HG03097 (cell line): Measurements from ENCODE around the gene CEBPE.

Experiments
- ATAC-seq: cut with Tn5 transposase; IDR thresholded peaks from one replicate; pipeline ENCODE4 v1.9.1; 2021; ENCODE audit not compliant: unreplicated experiment, low FRiP score

CEBPE gene

GRCh38 chr14:23104591-23105347 lies 14.3 kb downstream of the CEBPE start, which contains the start of gene CIROP:
Gene CIROP (minus strand): TSS chr14:23104989. CDS start chr14:23104920, 69 bp downstream.
- ATAC-seq, result no peak

DNA sequence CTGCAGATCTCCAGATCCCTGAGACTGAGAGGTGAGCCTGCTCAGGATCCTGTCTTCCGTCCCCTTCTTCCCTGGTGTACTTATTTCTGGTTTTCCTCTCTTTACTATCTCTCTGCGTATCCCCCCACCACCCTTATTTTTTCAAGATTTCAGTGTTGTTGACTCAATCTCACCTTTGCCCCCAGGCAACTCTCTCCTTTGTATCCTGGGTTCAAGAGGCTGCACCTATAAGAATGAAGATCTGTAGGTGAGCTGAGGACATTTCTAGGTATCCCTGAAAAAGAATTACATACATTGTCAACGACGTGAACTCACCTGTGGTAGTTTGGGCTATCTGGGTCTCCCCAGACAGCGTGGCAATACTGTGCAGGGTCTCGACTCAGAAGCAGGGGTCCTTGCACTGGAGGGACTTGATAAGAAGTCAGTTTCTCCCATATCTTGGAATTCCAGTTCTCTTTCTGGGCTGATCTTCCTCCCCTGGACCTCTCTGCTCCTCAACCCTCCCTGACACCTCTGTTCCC lies 14.9 kb downstream of the CEBPE start:
- no peak for ATAC-seq

GRCh38 chr14:23103581-23103980 lies 15.5 kb downstream of the CEBPE start:
- ATAC-seq, result no peak

- ATAC-seq, result no peak
Measured at GRCh38 chr14:23102801-23103200, 16.3 kb downstream of the CEBPE start.

- no peak for ATAC-seq
Measured at GRCh38 chr14:23101986-23102625, 16.9 kb downstream of the CEBPE start.

GRCh38 chr14:23101213-23101970 lies 17.7 kb downstream of the CEBPE start:
- no peak for ATAC-seq

- ATAC-seq, result no peak
Measured at GRCh38 chr14:23099212-23099861, 19.7 kb downstream of the CEBPE start.

DNA sequence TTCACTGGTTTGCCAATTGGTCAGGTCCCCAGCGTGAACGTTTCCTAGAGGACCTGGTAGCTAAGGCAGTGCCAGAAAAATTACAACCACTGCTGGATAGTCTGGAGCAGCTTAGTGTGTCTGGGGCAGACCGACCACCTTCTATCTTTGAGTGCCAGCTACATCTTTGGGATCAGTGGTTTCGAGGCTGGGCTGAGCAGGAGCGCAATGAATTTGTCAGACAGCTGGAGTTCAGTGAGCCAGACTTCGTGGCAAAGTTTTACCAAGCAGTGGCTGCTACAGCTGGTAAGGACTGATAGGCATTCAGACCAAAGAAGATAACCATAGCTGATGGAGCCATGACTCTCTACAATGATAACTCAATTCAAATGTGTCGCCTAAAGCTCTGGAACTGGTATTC lies 21.3 kb downstream of the CEBPE start:
- ATAC-seq, result no peak

- peak; percentile 92 for ATAC-seq
Measured at GRCh38 chr14:23095196-23096108, 23.6 kb downstream of the CEBPE start, which contains the start of gene C14orf119. Gene C14orf119 (plus strand): TSS chr14:23095505. CDS start chr14:23097659, 2,154 bp downstream.

- ATAC-seq, result peak; percentile 35
Measured at GRCh38 chr14:23094666-23095195, 24.3 kb downstream of the CEBPE start, which contains the start of gene ACIN1. Gene ACIN1 (minus strand): TSS chr14:23095136. CDS start chr14:23095112, 24 bp downstream.

GRCh38 chr14:23093991-23094665 lies 24.9 kb downstream of the CEBPE start:
- no peak for ATAC-seq

DNA sequence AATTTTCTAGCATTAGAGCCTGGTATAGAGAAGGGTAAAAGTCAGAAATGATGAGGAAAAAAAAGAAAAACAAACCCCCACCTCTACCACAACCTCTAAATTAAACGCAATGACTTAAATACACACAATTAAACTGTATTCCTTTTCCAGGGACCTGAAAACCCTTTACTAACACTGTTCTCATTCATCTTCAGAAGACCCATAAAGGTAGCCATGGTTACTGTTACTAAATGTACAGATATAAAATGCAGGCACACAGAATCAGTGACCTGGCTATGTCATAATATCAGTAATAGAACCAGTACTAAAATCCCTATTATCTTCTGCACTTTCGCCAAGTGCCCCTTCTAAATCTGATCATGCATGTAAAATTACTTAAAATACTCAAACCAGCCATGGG lies 25.5 kb downstream of the CEBPE start:
- no peak for ATAC-seq

DNA sequence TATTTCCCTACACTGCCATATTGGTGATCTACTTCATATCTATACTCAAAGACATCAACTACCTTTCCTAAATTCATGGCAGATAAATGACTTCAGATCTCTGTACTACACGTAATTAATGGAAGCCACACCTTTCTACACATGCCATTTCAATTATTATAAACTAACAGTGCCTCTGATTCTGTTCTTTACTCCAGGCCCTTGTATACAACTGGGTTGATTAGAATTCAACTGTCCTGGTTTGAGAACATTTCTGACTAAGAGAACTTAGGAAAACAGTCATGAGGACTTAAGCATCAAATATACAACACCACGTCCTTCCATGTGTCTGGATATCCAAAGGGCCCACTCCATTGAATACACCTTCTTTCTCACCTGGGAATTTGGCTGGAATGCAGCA lies 26.0 kb downstream of the CEBPE start:
- ATAC-seq, result no peak

DNA sequence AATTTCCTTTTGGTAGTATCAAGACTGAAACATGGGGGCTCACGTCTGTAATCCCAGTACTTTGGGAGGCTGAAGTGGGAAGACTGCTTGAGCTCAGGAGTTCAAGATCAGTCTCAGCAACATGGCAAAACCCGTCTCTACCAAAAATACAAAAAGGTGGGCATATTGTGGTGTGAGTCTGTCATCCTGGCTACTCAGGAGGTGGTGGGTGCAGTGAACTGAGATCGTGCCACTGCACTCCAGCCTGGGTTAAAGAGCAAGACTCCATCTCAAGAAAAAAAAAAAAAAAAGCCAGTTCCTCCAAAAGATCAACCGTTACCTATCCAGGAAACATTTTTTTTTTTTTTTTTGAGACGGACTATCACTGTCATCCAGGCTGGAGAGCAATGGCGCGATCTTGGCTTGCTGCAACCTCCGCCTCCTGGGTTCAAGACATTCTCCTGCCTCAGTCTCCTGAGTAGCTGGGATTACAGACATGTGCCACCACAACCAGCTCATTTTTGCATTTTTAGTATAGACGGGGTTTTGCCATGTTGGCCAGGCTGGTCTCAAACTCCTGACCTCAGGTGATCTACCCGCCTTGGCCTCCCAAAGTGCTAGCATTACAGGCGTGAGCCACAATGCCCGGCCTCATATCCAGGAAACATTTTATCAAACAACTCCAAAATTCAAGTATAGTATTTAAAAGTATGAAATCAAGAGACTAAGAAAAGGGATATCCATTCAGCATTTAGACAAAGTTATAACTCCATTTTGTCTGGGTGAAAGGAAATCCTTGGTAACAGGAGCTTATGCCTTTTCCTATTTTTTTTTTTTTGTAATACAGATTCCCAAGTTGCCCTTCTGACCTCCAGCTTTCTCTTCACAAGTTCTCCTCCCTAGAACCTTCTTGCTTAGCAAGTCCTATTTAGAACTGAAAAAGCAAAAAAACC lies 27.5 kb downstream of the CEBPE start:
- ATAC-seq, result no peak

GRCh38 chr14:23090254-23090636 lies 28.8 kb downstream of the CEBPE start:
- ATAC-seq, result no peak

GRCh38 chr14:23089498-23090253 lies 29.4 kb downstream of the CEBPE start:
- ATAC-seq, result no peak

- ATAC-seq, result no peak
Measured at GRCh38 chr14:23086565-23086964, 32.5 kb downstream of the CEBPE start.
